Loucy (cell line): ENCODE data around the gene UTP11.

Experiments
- H2AFZ ChIP-seq: fragments of 200-600 bp; sonication (generic); 2 replicates; pipeline ENCODE4 v1.6.0; 2016; ENCODE audit warnings: antibody characterized with exemption, mild to moderate bottlenecking, low read length, moderate library complexity
- H3F3A ChIP-seq: fragments of 200-600 bp; 2 replicates; pipeline ENCODE4 v1.6.0; 2016; ENCODE audit warnings: antibody characterized with exemption, low read depth, mild to moderate bottlenecking
- H3K27me3 ChIP-seq: fragments of 200-600 bp; sonication (generic); 2 replicates; pipeline ENCODE4 v1.6.1; 2014; ENCODE audit warnings: low read length, mild to moderate bottlenecking; ENCODE audit not compliant: insufficient read depth, poor library complexity, severe bottlenecking
- H3K36me3 ChIP-seq: fragments of 200-600 bp; sonication (generic); 2 replicates; pipeline ENCODE4 v1.6.1; 2016; ENCODE audit warnings: low read length; ENCODE audit not compliant: insufficient read depth
- H3K4me1 ChIP-seq: fragments of 200-600 bp; sonication (generic); 2 replicates; pipeline ENCODE4 v1.5.1; 2014; ENCODE audit warnings: low read length, mild to moderate bottlenecking; ENCODE audit not compliant: insufficient read depth, poor library complexity, severe bottlenecking
- H3K4me2 ChIP-seq: fragments of 200-600 bp; sonication (generic); 2 replicates; pipeline ENCODE4 v1.6.0; 2014; ENCODE audit warnings: antibody characterized with exemption, low read length, low read depth, mild to moderate bottlenecking; ENCODE audit not compliant: poor library complexity, severe bottlenecking
- H3K4me3 ChIP-seq: fragments of 200-600 bp; sonication (generic); 2 replicates; pipeline ENCODE4 v1.5.1; 2014; ENCODE audit warnings: low read length, mild to moderate bottlenecking, mixed read lengths; ENCODE audit not compliant: poor library complexity, severe bottlenecking
- H3K79me2 ChIP-seq: fragments of 200-600 bp; sonication (generic); 2 replicates; pipeline ENCODE4 v1.6.1; 2014; ENCODE audit warnings: low read length; ENCODE audit not compliant: insufficient read depth
- H3K9ac ChIP-seq: fragments of 200-600 bp; sonication (generic); 2 replicates; pipeline ENCODE4 v1.6.0; 2014; ENCODE audit warnings: mild to moderate bottlenecking, low read depth, low read length, moderate library complexity; ENCODE audit not compliant: poor library complexity, severe bottlenecking
- H3K9me2 ChIP-seq: fragments of 200-600 bp; sonication (generic); replicated peaks from 2 replicates; pipeline ENCODE4 v1.6.1; 2016; ENCODE audit warnings: low read depth, low read length, mixed read lengths
- H3K9me3 ChIP-seq: fragments of 200-600 bp; sonication (generic); 2 replicates; pipeline ENCODE4 v1.6.1; 2014; ENCODE audit warnings: mild to moderate bottlenecking, antibody characterized with exemption, low read length, low read depth; ENCODE audit not compliant: insufficient read depth
- H4K20me1 ChIP-seq: fragments of 200-600 bp; sonication (generic); 2 replicates; pipeline ENCODE4 v1.6.0; 2014; ENCODE audit warnings: antibody characterized with exemption, low read length, mild to moderate bottlenecking; ENCODE audit not compliant: insufficient read depth, poor library complexity, severe bottlenecking
- EZH2phosphoT487 ChIP-seq: fragments of 200-600 bp; IDR thresholded peaks from 2 replicates; pipeline ENCODE4 v1.6.1; 2018; ENCODE audit warnings: antibody characterized with exemption, mild to moderate bottlenecking, moderate library complexity, borderline replicate concordance
- TF ChIP-seq, protein P1 (sequence below): fragments of 200-600 bp; sonication (generic); conservative IDR thresholded peaks from 2 replicates; pipeline ENCODE4 v1.5.1; 2014; ENCODE audit warnings: mild to moderate bottlenecking, antibody characterized with exemption, low read length

Gene UTP11

DNA sequence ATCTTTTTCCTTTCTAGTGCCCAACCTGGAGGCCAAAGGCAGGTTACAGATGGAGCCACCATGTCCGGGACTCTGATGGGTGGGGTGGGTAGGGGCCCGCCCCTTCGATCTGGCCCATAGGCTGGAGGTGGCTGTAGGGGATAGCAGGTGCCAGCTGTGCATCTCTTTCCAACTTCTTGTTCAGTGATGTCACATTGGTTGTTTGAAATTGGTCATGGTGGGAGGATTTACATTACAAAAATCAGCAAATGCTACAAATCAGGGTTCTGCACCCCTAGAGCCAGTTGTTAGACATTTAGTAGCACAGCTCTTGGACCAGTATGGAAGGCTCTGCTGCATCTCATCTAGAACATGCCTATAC is 56.4 kb downstream of the UTP11 start:
- Histone ChIP-seq H3K9me2 (no peaks in the 10 kb centered on the region), H3F3A (no peaks in the 10 kb centered on the region), H3K36me3 (no peaks in the 10 kb centered on the region), H3K4me1 (no peaks in the 10 kb centered on the region), H3K4me3 (no peak overlapping the region), H3K4me2 (no peak overlapping the region), H4K20me1 (no peaks in the 10 kb centered on the region), H3K9me3 (no peaks in the 10 kb centered on the region), H3K27me3 (no peaks in the 10 kb centered on the region), H3K79me2 (no peaks in the 10 kb centered on the region), H3K9ac (no peak overlapping the region), H2AFZ (no peak overlapping the region)
- TF ChIP-seq EZH2phosphoT487 = no peak
- TF ChIP-seq, protein P1, sequence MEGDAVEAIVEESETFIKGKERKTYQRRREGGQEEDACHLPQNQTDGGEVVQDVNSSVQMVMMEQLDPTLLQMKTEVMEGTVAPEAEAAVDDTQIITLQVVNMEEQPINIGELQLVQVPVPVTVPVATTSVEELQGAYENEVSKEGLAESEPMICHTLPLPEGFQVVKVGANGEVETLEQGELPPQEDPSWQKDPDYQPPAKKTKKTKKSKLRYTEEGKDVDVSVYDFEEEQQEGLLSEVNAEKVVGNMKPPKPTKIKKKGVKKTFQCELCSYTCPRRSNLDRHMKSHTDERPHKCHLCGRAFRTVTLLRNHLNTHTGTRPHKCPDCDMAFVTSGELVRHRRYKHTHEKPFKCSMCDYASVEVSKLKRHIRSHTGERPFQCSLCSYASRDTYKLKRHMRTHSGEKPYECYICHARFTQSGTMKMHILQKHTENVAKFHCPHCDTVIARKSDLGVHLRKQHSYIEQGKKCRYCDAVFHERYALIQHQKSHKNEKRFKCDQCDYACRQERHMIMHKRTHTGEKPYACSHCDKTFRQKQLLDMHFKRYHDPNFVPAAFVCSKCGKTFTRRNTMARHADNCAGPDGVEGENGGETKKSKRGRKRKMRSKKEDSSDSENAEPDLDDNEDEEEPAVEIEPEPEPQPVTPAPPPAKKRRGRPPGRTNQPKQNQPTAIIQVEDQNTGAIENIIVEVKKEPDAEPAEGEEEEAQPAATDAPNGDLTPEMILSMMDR = no peak

DNA sequence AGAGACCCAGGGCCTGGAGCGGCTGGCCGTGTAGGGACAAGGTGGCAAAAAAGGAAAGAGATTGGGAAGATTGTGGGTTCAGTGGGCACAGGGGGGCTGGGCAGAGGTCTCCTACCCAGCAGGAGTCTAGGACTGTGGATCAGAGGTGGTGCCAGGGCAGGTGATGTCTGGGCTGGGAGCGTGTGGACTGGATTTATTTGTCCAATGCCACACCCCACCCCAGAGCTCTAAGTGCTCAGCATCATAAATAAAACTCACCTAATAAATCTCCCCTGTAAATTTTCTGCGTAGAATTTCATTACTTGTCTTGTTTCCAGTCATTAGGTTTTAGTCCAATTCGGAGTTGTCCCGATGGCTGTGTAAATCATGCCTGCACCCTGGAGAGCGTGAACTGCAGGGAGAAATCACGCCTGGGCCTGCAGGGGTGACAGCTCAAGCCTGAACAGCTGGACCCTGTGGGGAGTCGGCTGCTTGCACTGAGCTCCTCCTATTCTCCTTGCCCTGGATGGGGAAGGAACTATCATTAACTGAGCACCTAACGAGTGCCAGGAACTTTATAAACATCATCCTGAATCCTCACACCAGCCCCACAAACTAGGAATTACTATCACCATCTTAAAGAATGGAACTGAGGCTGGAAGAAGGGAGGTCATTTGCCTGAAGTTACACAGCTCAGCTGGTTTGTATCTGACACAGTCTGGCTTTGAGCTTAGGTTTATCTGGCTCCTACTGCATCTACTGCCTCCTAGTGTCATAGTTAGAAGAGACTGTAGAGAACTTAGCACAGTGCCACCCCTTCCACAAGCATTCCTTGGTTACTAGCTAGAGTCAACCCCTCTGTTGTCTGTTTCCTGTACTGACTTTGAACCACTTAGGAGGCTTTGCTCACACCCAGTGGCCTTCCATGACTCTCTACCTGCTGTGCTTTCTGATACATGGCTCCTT is 59.0 kb downstream of the UTP11 start:
- H3K4me3 ChIP-seq = no peak overlapping the region
- no peaks in the 10 kb centered on the region for H3K9me3 ChIP-seq
- no peaks in the 10 kb centered on the region for H4K20me1 ChIP-seq
- no peaks in the 10 kb centered on the region for H3K4me1 ChIP-seq
- H3K79me2 ChIP-seq = no peaks in the 10 kb centered on the region
- TF ChIP-seq EZH2phosphoT487 = no peak
- TF ChIP-seq, protein P1 = peak; percentile 52
- H3K4me2 ChIP-seq = no peak overlapping the region
- H2AFZ ChIP-seq = no peak overlapping the region
- H3F3A ChIP-seq = no peaks in the 10 kb centered on the region
- no peak overlapping the region for H3K9ac ChIP-seq
- H3K36me3 ChIP-seq = no peaks in the 10 kb centered on the region
- H3K27me3 ChIP-seq = no peaks in the 10 kb centered on the region
- H3K9me2 ChIP-seq = no peaks in the 10 kb centered on the region

DNA sequence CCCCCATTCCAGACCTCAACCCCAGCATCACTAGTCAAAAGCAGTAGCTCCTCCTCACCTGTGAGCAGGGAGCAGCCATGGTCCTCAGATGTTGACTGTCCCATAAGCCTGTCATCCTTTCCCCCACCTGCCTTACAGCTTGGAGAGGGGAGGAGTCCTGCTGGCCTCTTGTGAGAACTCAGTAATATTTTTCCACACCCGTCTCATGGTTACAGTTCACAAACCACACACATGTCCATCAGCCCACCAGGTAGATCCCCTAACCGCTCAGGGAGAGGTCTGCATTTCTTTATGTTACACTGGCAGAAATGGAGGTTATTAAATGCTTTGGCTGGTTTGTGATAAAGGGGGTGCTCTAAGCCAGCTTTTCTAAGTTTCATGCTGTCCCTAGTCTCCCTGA is 60.3 kb downstream of the UTP11 start:
- Histone ChIP-seq H3K9me3 (no peaks in the 10 kb centered on the region), H3K79me2 (no peaks in the 10 kb centered on the region), H3K9me2 (no peaks in the 10 kb centered on the region), H2AFZ (no peak overlapping the region), H3K9ac (no peak overlapping the region), H3K4me2 (no peak overlapping the region), H3K27me3 (no peaks in the 10 kb centered on the region), H3K36me3 (no peaks in the 10 kb centered on the region), H3K4me1 (no peaks in the 10 kb centered on the region), H3F3A (no peaks in the 10 kb centered on the region), H3K4me3 (no peak overlapping the region), H4K20me1 (no peaks in the 10 kb centered on the region)
- TF ChIP-seq EZH2phosphoT487 = no peak
- TF ChIP-seq, protein P1 = no peak
